Loucy (cell line): ENCODE measurements around the gene PRF1.

Experiments
- EZH2phosphoT487 ChIP-seq: fragments of 200-600 bp; IDR thresholded peaks from 2 replicates; pipeline ENCODE4 v1.6.1; 2018; ENCODE audit warnings: antibody characterized with exemption, mild to moderate bottlenecking, moderate library complexity, borderline replicate concordance
- TF ChIP-seq, protein P1 (sequence below): fragments of 200-600 bp; sonication (generic); conservative IDR thresholded peaks from 2 replicates; pipeline ENCODE4 v1.5.1; 2014; ENCODE audit warnings: mild to moderate bottlenecking, antibody characterized with exemption, low read length

DNA sequence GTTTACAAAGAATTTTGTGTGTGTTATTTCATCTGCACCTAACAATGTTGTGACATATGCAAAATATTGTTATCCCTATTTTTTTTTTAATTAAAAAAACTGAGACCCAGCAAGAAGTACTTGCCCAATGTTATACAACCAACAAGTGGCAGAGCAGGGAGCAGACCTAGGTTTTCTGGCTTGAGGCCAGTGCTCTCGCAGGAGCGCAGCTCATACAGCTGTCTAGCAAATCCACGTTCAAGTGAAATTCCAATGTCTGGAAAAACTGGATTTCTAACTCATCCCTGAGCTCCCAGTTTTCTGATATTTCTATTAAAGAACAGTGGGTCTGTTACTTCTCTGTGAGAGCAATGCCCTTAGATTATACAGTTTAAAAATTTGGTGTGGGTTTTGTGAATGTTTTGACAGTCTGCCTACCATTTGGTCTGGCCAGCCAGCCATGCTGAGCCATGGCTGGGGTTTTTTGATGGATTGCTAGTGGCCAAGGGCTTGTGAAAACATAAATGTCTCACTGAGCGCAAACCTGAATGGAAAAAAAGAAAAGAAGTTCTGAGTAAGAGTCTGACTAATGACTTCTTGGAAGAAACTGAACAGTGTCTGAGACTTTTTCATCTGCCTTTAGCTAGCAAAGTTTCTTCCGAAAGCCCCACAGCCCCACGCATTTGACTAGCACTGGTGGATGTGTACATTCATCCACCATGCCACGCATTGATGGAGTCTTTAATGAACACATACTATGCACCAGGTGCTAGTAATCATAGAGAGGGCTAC, 15.4 kb upstream of the PRF1 start:
- TF ChIP-seq, protein P1, sequence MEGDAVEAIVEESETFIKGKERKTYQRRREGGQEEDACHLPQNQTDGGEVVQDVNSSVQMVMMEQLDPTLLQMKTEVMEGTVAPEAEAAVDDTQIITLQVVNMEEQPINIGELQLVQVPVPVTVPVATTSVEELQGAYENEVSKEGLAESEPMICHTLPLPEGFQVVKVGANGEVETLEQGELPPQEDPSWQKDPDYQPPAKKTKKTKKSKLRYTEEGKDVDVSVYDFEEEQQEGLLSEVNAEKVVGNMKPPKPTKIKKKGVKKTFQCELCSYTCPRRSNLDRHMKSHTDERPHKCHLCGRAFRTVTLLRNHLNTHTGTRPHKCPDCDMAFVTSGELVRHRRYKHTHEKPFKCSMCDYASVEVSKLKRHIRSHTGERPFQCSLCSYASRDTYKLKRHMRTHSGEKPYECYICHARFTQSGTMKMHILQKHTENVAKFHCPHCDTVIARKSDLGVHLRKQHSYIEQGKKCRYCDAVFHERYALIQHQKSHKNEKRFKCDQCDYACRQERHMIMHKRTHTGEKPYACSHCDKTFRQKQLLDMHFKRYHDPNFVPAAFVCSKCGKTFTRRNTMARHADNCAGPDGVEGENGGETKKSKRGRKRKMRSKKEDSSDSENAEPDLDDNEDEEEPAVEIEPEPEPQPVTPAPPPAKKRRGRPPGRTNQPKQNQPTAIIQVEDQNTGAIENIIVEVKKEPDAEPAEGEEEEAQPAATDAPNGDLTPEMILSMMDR: no peak
- TF ChIP-seq EZH2phosphoT487: no peak
